Caco-2 (cell line): ENCODE results near the gene NUDT1. TPM values are rescaled to one million over a fixed set of nuclear protein-coding genes. Genes with fewer than 3 reads are reported as not detected.
A peak's percentile ranks its signal among the peaks of the same experiment; 100 is the strongest.

Experiments
- BruUV-seq: library from RNA; stranded (reverse); fragments of 400-500 nt; replicated peaks from 2 replicates; lab custom pipeline; 2021; lab: Mats Ljungman, UMichigan
- CTCF ChIA-PET: fragments of 300-600 bp; sonication (Branson Sonifier 250); formaldehyde crosslinking; loops from one replicate; lab custom pipeline; 2022; ENCODE audit warnings: antibody characterized with exemption; lab: Charles Lee
- POLR2A ChIA-PET: fragments of 300-600 bp; sonication (Branson Sonifier 250); formaldehyde crosslinking; loops from one replicate; lab custom pipeline; 2022; ENCODE audit warnings: antibody characterized with exemption; lab: Charles Lee
- DNase-seq, 2 experiments: peaks; one replicate each; pipeline versions ENCODE4 v3.0.0 to v3.0.0-alpha.2; 2020 to 2022
- H3K27me3 ChIP-seq: replicated peaks from 2 replicates; pipeline ENCODE4 v1.6.0; 2011; ENCODE audit warnings: low read length; ENCODE audit not compliant: control insufficient read depth, insufficient read depth
- H3K36me3 ChIP-seq: 2 replicates; pipeline ENCODE4 v1.5.1; 2011; ENCODE audit warnings: low read length; ENCODE audit not compliant: control insufficient read depth, insufficient read depth
- H3K4me1 ChIP-seq: fragments of 250-450 bp; sonication (Bioruptor Pico); 2 replicates; pipeline ENCODE4 v1.5.1; 2020; ENCODE audit warnings: mild to moderate bottlenecking
- H3K4me3 ChIP-seq: 2 replicates; pipeline ENCODE4 v1.5.1; 2011; ENCODE audit warnings: low read depth, mild to moderate bottlenecking, control low read depth, low read length
- H3K9me3 ChIP-seq: fragments of 250-450 bp; sonication (Bioruptor Pico); 2 replicates; pipeline ENCODE4 v1.5.1; 2020; ENCODE audit warnings: mild to moderate bottlenecking, moderate library complexity
- H3K27ac Mint-ChIP-seq: one replicate; pipeline ENCODE4 v1.8.0; 2022; ENCODE audit warnings: mixed read lengths; ENCODE audit not compliant: unreplicated experiment
- H3K27me3 Mint-ChIP-seq: one replicate; pipeline ENCODE4 v1.8.0; 2022; ENCODE audit warnings: mixed read lengths; ENCODE audit not compliant: insufficient read depth, unreplicated experiment
- H3K36me3 Mint-ChIP-seq: one replicate; pipeline ENCODE4 v1.8.0; 2022; ENCODE audit warnings: mild to moderate bottlenecking, mixed read lengths; ENCODE audit not compliant: insufficient read depth, unreplicated experiment
- H3K4me1 Mint-ChIP-seq: one replicate; pipeline ENCODE4 v1.8.0; 2022; ENCODE audit warnings: low read depth, mixed read lengths; ENCODE audit not compliant: unreplicated experiment
- H3K4me3 Mint-ChIP-seq: one replicate; pipeline ENCODE4 v1.8.0; 2022; ENCODE audit warnings: mild to moderate bottlenecking, moderate library complexity, mixed read lengths; ENCODE audit not compliant: unreplicated experiment
- H3K9me3 Mint-ChIP-seq: one replicate; pipeline ENCODE4 v1.8.0; 2022; ENCODE audit warnings: mixed read lengths; ENCODE audit not compliant: unreplicated experiment
- intact Hi-C: fragments of 100-400 bp; cut with micrococcal nuclease; formaldehyde crosslinking; loops from one replicate; pipeline ENCODE4 v1.10.0; 2022; ENCODE audit not compliant: unreplicated experiment
- total RNA-seq: library from RNA; stranded (reverse); gene quantifications from 2 replicates; pipeline ENCODE4 v1.2.3, GENCODE V29; 2022
- TF ChIP-seq, protein P1 (sequence below), 2 experiments: fragments of 200-600 bp in 1 of 2; IDR thresholded peaks; 1 replicate in 1 of 2; 2 replicates in 1 of 2; pipeline versions ENCODE4 v1.5.1 to v1.8.0; 2011 to 2022; ENCODE audit warnings: antibody characterized with exemption in 1 of 2, control low read depth in 1 of 2, inconsistent platforms in 1 of 2, low read depth in 1 of 2, low read length in 1 of 2, mild to moderate bottlenecking in 1 of 2, moderate library complexity in 1 of 2; ENCODE audit not compliant: insufficient read depth in 1 of 2, severe bottlenecking in 1 of 2, unreplicated experiment in 1 of 2

The NUDT1 gene
- total RNA-seq, 1 experiment from 2014 or later = 42.8 TPM

- Histone ChIP-seq H3K4me1 (peaks cover 17% of the 10 kb centered on the region), H3K4me3 (no peak overlapping the region), H3K36me3 (peaks cover 3% of the 10 kb centered on the region), H3K9me3 (no peaks in the 10 kb centered on the region), H3K27me3 (no peaks in the 10 kb centered on the region)
- no TSS peak for BruUV-seq
- ChIA-PET POLR2A (no interaction called here), CTCF (no interaction called here)
- intact Hi-C loops = loop anchor here (1.0 kb wide), 1 partner anchor 28 kb away; no protein-coding TSS in a partner anchor
- Mint-ChIP-seq H3K4me1 (peaks cover 9% of the 10 kb centered on the region), H3K36me3 (peaks cover 63% of the 10 kb centered on the region), H3K4me3 (no peak overlapping the region), H3K9me3 (no peaks in the 10 kb centered on the region), H3K27ac (no peak overlapping the region), H3K27me3 (no peaks in the 10 kb centered on the region)
- DNase-seq = peak in 1 of 2 experiments; percentile 25
- TF ChIP-seq, protein P1, sequence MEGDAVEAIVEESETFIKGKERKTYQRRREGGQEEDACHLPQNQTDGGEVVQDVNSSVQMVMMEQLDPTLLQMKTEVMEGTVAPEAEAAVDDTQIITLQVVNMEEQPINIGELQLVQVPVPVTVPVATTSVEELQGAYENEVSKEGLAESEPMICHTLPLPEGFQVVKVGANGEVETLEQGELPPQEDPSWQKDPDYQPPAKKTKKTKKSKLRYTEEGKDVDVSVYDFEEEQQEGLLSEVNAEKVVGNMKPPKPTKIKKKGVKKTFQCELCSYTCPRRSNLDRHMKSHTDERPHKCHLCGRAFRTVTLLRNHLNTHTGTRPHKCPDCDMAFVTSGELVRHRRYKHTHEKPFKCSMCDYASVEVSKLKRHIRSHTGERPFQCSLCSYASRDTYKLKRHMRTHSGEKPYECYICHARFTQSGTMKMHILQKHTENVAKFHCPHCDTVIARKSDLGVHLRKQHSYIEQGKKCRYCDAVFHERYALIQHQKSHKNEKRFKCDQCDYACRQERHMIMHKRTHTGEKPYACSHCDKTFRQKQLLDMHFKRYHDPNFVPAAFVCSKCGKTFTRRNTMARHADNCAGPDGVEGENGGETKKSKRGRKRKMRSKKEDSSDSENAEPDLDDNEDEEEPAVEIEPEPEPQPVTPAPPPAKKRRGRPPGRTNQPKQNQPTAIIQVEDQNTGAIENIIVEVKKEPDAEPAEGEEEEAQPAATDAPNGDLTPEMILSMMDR (IDR thresholded peaks at IDR 0.05; ENCODE audit: insufficient read depth in 1 of 2, low read depth in 1 of 2, low read length in 1 of 2, severe bottlenecking in 1 of 2, unreplicated experiment in 1 of 2) = no peak
Measured at GRCh38 chr7:2202361-2202761, 39.7 kb upstream of the NUDT1 start.

GRCh38 chr7:2202901-2203765 lies 38.9 kb upstream of the NUDT1 start:
- H3K27ac Mint-ChIP-seq = no peak overlapping the region
- CTCF ChIA-PET = interaction anchor here (0.5 kb wide), 1 partner anchor 56 kb away, joined by 3 read pairs; no protein-coding TSS in a partner anchor

GRCh38 chr7:2203766-2204300 lies 38.2 kb upstream of the NUDT1 start:
- H3K4me1 ChIP-seq = peaks cover 17% of the 10 kb centered on the region
- H3K36me3 ChIP-seq = peaks cover 8% of the 10 kb centered on the region
- ChIA-PET CTCF (interaction anchor here (0.5 kb wide), 1 partner anchor 57 kb away, joined by 3 read pairs; no protein-coding TSS in a partner anchor), POLR2A (no interaction called here)
- TF ChIP-seq, protein P1 (IDR thresholded peaks at IDR 0.05; ENCODE audit: insufficient read depth in 1 of 2, low read depth in 1 of 2, low read length in 1 of 2, severe bottlenecking in 1 of 2, unreplicated experiment in 1 of 2) = no peak
- peak in 1 of 2 experiments; percentile 37 for DNase-seq
- Mint-ChIP-seq H3K4me1 (peaks cover 9% of the 10 kb centered on the region), H3K27me3 (no peaks in the 10 kb centered on the region), H3K36me3 (peaks cover 56% of the 10 kb centered on the region), H3K4me3 (no peak overlapping the region), H3K27ac (peak overlapping the region; percentile 69), H3K9me3 (no peaks in the 10 kb centered on the region)
- H3K27me3 ChIP-seq = no peaks in the 10 kb centered on the region
- no TSS peak for BruUV-seq
- no peak overlapping the region for H3K4me3 ChIP-seq
- H3K9me3 ChIP-seq = no peaks in the 10 kb centered on the region
- intact Hi-C loops = no loop called here

More at GRCh38 chr7:2202901-2203765, 38.9 kb upstream of the NUDT1 start:
- intact Hi-C loops = loop anchor here (1.0 kb wide), 1 partner anchor 29 kb away; no protein-coding TSS in a partner anchor
- Mint-ChIP-seq H3K27me3 (no peaks in the 10 kb centered on the region), H3K4me1 (peaks cover 9% of the 10 kb centered on the region), H3K9me3 (no peaks in the 10 kb centered on the region), H3K4me3 (no peak overlapping the region), H3K36me3 (peaks cover 60% of the 10 kb centered on the region)
- Histone ChIP-seq H3K4me1 (peaks cover 17% of the 10 kb centered on the region), H3K9me3 (no peaks in the 10 kb centered on the region), H3K36me3 (peaks cover 4% of the 10 kb centered on the region), H3K27me3 (no peaks in the 10 kb centered on the region), H3K4me3 (no peak overlapping the region)
- DNase-seq = peak in 1 of 2 experiments; percentile 9
- TF ChIP-seq, protein P1 (IDR thresholded peaks at IDR 0.05; ENCODE audit: insufficient read depth in 1 of 2, low read depth in 1 of 2, low read length in 1 of 2, severe bottlenecking in 1 of 2, unreplicated experiment in 1 of 2) = no peak
- POLR2A ChIA-PET = no interaction called here
- no TSS peak for BruUV-seq
